GM19467 (cell line): ENCODE data around the gene NET1.
"Not testable (repeated sequence)": the region's sequence is repeated elsewhere in the genome, so short reads cannot be mapped to it uniquely, and the experiment has no call there.

Experiments
- ATAC-seq: cut with Tn5 transposase; IDR thresholded peaks from one replicate; pipeline ENCODE4 v1.9.1; 2021; ENCODE audit warnings: mild to moderate bottlenecking, moderate library complexity; ENCODE audit not compliant: unreplicated experiment

Gene NET1

DNA sequence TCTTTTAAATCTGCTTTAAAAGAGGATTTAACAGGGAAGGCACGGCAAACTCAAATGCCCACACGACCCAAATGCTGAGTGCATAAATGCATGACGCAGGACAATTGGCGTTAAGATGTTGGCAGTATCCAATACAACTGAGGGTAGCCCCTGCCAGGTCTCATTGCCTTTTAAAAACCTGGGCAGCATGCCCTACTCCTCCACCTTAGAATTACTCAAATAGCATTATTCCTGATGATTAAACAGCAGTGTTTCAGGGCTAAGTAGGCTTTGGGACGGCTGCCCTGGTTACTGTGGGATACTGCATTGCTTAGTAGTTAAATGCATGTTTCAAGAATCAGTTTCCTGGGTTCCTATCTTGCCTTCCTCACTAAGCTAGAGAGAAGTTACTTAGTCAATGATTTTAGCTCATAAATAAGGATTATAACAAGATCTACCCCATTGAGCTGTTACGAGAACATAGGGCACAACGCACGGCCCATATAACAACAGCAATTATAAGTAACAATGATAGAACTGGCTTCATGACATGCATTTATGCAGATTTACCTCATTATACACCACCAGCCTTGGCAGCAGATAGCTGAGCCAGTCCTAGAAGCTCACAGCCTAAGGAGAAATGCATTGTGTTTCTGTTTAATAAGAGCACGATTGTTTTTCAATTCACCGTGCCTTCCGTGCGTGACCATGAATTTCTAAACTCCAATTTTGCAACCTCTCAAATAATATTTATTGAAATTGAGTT is 15.6 kb upstream of the NET1 start:
- ATAC-seq, result no peak

DNA sequence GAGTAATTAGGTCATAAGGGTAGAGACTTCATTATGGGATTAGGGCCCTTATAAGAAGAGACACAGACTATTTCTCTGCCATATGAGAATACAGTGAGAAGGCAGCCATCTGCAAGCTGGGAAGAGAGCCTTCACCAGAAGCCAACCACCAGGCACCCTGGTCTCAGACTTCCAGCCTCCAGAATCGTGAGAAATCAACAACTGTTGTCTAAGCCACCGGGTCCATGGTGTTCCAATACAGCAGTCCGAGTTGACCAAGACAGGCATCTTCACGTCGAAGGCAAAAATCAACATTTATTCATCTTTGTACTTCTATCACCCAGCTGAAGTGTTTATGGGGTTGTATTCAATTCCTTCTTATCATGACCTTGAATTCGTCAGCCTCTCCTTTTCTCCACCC is 13.0 kb upstream of the NET1 start:
- no peak for ATAC-seq

DNA sequence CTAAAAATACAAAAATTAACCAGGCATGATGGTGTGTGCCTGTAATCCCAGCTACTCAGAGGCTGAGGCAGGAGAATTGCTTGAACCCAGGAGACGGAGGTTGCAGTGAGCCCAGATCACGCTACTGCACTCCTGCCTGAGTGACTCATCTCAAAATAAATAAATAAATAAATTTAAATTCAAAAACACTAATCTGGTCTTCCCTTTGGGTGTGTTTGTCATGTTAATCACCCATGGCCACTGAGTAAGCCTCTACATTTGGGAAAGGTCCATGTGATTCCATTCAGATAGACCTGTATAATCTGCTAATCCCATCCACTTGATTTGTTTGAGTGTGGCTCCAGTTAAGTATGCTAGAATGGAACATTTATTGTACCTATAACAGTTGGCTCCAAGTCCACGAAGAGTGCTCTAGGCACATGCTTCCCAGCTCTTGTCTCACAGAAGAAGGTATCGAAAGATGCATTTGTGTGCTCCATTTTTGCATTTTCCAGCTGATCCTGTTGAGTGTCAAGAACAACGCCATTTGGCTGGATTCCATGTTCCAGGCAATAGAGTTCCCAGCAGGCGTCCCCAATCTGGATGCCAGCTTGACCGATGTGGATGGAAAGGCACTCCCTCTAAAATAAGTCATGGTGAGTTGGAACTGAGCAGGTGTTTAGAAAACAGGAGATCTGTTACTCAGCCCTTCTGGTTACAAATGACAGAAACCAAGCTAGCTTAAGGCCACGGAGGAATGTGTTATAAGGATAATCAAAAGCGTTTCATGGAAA is 11.7 kb upstream of the NET1 start:
- no peak for ATAC-seq

DNA sequence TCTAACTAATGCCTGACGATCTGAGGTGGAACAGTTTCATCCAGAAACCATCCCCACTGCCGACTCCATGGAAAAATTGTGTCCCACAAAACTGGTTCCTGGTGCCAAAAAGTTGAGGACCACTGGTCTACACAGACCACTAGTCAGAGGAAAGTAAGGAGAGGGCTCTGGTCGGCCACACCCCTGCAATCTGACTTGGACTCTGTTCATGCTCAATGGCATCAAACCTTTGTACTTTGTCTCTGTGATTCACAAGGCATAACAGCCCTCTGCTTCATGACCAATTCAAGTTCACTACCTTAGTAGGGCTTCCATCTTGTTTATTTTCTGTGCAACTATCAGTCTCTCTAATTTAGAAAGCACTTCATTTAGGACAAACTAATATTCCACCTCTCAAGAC is 9.6 kb upstream of the NET1 start:
- no peak for ATAC-seq

DNA sequence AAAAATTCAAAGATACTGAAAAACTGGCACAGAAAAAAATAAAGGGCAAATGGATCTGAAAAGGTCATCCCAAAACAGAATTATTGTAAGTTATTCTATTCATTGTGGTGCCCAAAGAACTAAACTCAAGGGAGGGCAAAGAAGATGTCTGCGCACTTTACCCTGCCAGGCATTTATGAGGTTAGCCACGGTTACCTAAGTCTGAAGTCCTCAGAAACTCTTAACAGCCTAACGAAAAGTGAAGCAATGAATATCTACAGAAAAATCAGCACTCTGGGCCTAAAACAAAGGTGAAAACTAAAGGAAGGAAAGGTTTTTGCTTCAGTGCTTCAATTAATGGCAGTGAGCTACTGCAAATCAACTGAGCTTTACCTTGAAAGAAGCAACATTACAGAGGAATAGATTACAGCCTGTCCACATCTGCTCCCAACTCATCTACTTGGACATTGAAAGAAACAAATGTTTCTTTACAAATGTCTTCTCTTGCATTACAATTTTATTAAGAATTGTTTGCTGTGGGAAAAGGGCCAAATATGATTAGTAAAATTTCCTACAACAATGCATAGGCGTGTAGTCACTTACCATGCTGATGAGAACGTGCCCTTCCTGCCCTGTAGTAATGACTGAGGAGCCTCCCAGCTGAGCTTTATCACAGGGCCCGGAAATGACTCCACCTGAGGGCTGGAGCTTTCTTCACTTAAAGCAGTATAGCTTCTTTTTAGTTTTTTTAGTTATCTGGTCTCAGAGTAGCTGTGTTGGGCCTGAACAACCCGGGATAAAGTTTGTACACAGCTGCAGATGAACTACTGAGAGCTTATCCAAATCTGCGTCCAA is 7.9 kb upstream of the NET1 start, which contains the start of gene TUBAL3:
TUBAL3 (minus strand) TSS at position 621 of the 834 bp plus-strand sequence; CDS start at position 585, 36 bp downstream.
- ATAC-seq, result no peak

DNA sequence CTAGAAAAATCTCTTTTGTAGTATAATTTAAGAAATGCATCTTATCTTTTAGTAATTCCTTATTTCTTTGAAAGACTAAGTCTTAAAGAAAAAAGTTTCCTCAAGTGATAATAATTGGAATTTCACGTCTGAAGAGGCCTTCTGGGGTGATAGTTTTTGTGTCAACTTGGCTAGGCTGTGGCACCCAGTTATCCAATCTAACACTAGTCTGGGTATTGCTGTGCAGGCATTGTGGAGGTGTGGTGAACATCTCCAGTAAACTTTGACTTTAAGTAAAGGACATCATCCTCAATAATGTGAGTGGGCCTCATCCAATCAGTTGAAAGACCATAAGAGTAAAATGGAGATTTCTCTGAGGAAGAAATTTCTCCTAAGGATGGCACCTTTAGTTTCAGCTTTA is 5.4 kb upstream of the NET1 start:
- no peak for ATAC-seq

DNA sequence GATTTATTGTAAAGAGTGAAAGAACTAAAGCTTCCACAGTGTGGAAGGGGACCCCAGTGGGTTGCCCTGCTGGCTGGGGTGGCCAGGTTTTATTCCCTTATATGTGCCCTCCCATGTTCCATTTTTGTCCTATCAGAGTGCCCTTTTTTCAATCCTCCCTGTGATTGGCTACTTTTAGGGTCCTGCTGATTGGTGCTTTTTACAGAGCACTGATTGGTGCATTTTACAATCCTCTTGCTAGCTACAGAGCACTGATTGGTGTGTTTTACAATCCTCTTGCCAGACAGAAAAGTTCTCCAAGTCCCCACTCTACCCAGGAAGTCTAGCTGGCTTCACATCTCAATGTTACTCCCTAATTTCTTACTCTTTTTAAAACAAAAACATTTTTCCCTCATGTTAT is 1.6 kb upstream of the NET1 start:
- not testable (repeated sequence) for ATAC-seq

DNA sequence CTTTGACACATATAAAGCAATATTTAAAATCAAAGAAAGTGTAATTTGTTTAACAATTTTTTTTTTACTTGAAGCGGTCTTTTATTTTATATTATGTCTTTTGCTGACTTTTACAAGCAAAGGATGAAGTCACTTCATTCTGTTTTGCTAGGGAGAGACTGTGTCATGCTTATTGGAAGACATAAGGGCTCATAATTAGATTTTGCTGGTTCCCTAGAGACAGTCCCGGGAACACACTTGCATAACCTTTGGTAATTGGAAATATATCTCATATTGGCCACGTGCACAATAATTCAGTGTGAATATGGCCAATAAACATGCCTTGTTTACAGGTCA is 448 bp upstream of the NET1 start:
- ATAC-seq, result no peak

DNA sequence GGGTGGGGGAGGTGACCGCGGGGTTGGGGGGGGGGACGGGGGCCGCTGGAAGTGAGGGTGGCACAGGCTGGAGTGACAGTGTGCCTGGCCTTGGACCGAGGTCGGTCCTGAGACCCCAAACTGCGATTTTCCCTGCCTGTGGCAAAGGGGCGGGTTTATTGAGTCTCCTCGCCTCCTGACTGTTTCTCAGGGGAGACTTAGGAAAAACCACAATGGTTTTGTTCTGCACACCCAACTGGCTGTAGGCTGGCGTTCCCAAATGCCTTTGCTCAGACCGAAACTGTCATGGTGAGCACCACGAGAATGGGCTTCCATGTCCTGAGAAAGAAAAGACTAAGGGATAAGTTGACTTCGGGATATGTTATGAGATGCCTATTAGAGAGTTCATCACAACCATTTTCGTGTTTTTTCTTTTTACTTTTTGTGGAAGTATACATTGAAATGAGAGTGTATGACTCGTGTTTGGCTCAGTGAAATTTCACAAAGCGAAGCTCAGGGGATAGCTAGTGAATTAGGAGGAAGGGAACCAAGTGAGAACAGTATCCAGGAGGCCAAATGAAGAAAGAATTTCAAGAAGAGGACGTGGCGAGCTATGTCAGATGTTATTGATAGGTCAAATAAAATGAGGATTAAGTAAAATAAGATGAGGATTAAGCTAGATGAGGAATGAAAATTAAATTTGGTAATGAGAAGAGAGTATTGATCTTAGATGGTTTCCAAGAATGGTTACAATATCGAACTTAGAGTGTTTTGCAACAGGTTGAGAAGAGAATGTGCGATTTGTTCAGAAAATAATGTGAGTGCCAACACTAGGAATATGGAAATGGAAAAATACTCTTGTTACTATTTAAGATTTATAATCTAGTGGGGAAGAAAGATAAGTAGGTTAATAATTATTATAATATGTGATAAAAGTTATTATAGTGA is 918 bp downstream of the NET1 start:
- ATAC-seq, result no peak

DNA sequence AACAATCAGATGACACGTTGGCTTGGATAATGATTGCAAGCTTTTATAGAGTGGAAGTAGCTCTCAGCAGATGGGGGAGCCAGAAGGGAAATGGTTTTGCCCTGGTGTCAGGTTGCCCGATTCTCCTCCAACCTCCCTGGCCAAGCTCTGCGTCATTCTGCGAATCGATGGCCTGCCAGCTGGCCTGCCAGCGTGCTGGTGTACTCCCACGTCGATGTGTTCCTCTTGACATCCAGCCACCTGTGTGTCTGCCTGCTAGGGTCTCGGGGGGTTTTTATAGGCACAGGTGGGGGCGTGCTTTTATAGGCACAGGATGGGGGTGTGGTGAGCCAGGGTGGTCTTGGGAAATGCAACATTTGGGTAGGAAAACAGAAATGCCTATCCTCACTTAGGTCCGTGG is 4.6 kb downstream of the NET1 start:
- no peak for ATAC-seq

DNA sequence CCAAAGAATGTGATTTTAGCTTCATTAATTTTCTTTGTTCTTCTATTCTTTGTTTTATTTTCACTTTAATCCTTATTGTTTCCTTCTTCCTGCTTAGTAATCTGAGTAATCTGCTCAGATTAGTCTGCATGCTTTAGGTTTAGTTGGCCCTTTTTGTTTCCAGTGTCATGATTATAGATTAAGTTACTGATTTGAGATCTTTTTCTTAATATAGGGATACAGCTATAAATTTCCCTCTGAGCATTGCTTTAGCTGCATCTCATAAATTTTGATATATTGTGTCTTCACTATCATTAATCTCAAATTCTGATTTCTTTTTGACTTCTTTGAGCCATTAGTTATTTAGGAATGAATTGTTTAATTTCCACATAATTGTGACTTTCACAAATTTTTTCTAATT is 6.2 kb downstream of the NET1 start:
- no peak for ATAC-seq

DNA sequence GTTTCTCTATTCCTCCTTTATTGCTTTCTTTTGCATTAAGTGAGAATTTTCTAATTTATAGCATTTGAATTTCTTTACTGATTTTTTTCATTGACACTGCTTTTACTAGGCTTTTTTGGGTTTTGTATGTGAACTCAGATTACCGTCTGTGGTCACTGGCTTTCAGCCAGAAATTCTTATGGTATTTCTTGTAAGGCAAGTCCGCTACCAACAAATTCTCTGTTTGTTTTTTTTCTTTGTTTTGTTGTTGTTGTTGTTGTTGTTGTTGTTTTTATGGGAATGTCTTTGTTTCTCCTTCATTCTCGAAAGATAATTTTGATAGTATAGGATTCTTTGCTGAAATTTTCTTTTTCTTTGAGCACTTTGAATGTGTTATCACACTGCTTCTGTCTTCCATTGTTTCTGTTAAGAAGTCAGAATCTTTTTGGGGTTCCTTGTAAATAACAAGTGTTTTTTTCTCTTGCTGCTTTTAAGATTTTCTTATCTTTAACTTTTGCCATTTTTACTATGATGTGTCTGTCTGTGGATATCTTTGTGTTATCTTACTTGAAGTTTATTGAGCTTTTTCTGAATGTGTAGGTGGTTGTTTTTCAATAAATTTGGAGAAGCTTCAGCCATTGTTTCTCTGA is 7.2 kb downstream of the NET1 start:
- ATAC-seq, result no peak

DNA sequence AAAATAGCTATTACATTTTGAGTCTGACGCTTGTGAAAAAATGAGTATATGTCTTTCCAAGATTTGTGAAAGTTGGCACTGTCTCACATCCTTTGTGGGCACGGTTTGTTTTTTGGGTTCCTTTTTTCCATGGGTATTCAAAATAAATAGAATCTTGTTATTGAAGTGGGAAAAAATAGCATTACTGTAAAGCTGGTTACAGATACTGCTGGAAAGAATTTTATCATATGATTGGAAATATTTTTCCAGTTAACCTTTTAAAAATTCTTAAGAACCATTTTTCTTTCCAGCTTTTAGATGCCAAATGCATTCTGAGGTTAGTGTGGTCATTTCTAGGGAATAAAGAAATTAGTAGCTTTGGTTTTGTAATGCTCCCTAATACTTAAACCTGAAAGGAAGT is 11.4 kb downstream of the NET1 start:
- ATAC-seq, result no peak

DNA sequence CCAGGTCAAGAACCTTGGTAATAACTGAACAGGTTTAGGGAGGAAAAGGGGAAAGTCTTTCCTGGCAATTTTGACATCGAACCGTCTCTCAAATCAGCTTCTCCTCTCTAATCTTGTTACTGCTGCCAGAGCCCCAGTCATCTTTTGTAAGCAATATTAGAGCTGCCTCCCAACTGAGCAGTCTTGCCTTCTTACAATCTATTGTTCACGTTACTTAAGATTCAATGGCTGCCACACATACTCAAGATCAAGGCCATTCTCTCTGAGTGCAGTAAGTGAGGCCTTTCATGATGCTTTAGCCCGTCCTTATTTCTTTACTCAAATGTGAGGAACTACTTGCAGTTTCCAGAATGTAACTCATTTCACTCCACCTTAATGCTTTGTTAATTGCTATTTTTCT is 12.4 kb downstream of the NET1 start:
- ATAC-seq, result no peak

DNA sequence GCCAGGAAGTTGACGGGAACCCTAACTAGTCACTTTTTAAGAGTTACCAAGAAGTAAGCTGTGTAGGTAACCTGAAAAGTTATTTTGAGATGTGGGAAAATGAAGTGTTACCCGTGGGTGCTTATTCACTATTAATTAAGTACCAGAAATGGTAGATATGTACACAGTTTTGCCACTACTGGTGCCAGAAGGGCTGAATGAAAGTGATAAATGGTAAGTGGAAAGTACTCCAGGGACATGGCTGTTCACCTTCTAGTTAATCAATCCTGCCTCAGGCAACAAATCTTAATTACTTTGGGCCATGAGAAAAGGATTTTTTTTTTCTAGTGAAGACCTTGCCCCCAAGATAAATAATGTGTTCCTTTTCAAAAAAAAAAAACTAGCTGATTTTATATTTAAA is 15.8 kb downstream of the NET1 start:
- ATAC-seq, result no peak

DNA sequence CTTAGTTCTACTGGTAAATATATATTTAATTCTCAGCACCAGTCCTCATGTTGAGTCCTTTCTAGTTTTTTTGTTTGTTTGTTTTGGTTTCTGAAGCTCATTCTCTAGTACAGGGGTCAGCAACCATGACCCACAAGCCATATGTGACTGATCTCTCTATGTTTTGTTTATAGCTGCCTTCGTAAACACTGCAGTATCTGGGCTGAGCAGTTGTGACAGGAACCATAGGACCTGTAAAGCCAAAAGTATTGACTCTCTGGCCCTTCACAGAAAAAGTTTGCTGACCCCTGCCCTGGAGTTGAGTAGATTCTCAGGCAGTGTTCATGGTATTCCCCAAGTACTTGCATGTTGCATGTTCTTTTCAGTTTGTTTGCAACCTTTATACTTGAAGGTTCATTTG is 20.8 kb downstream of the NET1 start:
- ATAC-seq, result no peak

DNA sequence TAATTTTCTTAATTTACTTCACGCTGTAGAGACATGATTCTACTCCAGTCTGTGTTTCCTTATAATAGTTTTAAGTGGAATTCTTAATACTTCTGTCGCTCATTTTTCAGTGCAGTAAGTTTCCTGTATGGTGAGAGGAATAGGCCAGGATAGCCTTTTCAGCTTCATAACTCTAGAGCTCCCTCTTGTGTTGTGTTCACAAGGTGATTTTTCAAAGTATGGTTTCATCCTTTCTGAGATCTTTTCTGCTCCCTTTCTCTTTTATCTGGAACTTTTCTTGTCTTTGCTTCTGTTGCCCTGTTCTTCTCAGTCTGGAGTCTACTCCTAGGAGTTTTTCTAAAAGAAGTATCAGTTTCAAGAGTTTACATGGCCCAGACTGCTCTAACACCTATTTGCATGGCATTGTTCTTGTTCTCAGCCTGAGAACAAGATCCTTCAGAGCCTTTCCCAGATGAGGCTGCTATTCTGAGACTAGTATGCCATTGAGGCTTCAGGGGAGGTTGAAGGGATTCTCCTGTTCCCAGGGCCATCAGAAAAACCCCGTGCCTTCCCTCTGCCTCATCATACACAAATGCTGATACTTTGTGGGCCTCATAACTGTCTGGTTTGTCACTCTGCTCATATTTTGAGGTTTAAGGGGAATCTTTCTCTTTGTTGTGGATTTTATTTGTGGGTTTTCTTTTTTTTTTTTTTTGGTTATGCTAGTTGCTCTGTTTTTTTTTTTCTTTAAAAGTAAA is 21.8 kb downstream of the NET1 start:
- no peak for ATAC-seq

DNA sequence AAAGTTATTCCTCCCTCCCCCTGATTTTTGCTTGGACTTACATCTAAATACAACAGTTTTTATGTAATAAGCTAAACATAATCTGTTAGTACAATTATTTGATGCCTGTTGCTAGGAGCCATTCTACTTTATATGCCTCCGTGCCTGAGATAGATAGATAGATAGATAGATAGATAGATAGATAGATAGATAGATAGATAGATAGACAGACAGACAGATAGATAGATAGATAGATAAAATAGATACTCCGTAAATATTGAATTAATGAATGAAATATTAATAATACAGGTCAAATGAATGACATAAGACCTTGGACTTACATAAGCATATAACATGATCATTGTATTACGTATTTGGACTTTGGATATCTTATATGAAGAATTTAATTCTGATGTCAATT is 23.0 kb downstream of the NET1 start:
- ATAC-seq, result no peak

DNA sequence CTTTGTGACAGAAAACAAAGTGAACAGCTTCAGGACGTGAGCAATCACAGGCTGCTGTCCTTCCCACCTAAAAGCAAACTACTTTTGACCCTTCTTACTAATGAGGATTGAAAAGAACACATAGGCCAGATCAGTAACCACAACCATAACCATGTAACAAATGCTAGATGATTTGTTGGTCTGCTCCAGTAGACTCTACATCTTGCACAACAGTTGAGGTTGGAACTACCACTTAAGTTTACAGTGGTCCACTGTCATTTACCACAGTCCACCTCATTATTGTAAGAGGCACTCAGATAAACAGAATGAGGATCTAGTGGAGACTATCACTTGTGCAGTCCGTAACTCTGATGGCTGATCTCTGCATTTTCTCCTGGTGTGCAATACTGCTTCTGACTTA is 27.8 kb downstream of the NET1 start:
- no peak for ATAC-seq

DNA sequence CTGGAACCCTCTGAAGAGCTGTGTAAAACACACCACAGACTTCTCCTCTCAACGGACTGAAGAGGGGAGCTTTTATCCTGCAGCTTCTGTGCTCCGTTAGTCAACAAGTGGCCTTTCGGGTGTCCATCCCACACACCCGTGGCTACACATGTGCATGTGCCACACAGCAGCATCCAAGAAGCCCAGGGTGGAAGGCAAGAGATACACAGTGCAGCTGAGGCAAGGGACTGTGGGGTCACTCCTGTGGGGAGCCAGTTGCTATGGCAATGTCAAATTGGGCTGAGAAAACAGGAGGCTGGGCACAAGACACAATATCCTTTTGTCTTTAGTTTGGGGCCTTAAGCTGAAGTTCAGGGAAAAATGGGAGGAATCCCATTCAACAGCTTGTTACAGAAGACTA is 28.7 kb downstream of the NET1 start:
- no peak for ATAC-seq
